CD4-positive, alpha-beta T cell treated with Interferon gamma for 1 hour (primary cell): ENCODE measurements around the gene DPYD.

ENCODE experiments used
- DNase-seq: peaks from one replicate; pipeline ENCODE4 v3.0.0-alpha.2; 2020

The DPYD gene

GRCh38 chr1:97120806-97121205, 800.0 kb downstream of the DPYD start:
- DNase-seq, result no peak

- no peak for DNase-seq
These were observed 801.3 kb downstream of the DPYD start for GRCh38 chr1:97119260-97120158.

DNA sequence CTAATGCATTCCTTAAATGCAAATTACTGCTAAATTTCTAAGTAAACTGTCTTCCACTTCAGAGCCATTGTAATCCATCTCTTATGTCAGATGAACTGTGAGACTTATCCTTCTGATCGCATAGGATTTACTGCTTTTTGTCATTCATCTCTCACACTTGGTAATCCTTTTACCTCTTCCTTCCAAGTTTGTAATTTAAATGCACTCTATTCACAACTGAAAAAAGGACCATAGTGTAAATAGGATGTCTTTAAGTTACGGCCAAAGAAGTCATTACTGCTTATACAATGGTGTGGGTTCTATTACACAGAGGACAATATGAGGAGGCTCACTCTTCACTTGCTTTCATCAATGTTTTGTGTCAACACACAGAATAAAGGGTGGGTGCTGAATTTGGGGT, 806.0 kb downstream of the DPYD start:
- no peak for DNase-seq

GRCh38 chr1:97112442-97112841, 808.4 kb downstream of the DPYD start:
- DNase-seq, result no peak

DNA sequence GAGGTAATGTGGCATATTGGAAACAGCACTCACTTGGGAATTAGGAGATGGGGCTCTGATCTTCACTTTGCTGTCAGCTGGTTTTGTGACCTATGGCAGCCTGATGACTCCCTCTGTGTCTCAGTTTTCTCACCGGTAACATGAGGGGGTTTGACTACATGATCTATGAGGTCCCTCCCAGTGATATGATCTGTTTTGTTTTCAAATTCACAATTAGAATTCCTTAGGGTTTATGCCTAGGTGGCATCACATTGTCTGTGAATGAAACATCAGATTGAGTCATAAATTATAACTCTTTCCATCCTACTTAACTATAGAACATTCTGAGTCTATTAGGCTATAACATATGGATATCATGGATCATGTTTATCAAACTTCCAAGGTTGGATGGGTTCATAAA, 812.7 kb downstream of the DPYD start:
- DNase-seq, result no peak

GRCh38 chr1:97105531-97105930, 815.3 kb downstream of the DPYD start:
- DNase-seq, result no peak

GRCh38 chr1:97101509-97101908, 819.3 kb downstream of the DPYD start:
- no peak for DNase-seq

DNA sequence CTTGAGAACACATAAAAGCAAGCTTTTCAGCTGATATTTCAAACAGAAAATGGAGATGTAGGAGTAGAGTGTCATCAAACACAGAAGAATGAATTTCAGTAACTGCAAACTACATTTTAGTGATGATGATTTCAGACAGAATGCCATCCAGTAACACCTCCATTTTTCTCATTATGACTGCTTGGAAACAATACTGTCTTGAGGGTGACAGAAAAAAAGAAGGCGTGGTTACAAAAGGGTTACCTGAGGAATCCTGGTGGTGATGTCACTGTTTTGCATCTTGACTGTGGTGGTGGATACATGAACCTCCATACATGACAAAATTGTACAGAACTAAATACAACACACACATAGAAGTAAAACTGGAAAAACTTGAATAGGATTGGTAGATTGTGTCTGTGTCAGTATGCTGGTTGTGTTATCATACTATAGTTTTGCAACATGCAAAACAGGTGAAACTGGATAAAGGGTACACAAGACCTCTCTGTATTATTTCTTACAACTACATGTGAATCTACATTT, 823.4 kb downstream of the DPYD start:
- no peak for DNase-seq

DNA sequence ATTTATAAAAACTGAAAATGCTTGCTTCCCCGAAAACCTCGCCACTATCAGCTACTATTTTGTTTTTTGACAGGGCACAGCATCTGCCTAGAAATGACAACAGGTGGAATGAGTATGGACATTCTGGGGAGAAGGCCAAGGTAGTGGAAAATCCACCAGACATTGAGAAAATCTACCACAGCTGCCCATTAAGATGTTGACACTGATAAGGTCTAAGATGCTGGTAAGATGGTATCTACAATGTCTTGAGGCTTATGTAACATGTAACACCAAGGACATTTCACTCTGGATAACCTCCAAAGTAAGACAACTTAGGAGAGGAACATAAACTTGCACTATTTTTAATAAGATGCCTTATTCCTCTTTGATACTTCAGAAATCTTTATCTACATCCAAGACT, 825.1 kb downstream of the DPYD start:
- DNase-seq, result no peak

DNA sequence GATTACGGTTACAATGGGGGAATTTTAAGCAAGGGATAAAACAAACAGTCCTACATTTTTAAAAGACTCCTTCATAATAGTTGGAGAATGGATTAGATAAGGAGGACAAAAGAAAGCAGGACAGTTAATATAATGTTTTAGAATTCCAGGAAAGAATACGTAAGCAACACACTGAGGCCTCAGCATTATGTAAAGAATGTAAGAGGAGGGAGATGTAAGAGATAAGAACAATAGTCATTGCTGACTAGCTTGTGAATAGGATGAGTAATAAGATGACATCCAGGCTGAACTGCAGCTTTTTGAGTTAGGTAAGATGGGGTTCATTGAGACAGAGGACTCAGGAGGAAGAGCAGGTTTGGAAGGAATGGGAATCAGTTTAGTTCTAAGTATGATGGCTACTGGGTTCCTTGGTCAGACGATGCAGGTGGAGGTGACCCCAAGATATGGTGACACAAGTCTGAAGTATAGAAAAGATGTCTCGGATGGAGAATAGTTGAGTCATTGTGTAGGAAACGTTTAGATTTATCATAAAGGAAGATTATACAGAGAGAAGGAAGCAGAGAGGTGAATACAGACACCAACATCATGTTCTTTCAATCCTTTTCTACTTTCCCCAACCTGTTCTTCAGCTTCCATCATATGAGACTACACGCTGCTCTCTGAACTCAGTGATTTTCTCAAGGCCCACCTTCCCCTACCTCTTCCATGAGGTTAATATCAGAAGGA, 826.4 kb downstream of the DPYD start:
- DNase-seq, result no peak

DNA sequence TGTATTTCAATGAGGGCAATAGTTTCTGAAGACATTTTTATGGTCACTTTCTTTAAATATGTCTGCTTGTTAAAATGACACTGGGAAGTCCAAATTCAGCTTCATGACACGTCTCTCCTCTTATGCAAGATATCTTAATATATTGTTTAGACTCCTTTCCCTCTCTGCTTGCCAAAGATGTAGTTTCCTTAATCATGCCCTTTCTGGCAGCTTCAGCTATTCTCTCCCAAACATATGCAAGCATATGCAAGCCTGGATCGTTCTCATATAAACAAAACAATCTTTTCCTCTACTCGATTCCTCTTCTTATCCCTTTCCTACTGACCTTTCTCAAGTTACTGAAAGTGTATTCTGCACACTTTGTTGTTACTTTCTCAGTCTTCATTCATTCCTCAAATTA, 827.1 kb downstream of the DPYD start:
- DNase-seq, result no peak

GRCh38 chr1:97092824-97093223, 828.0 kb downstream of the DPYD start:
- no peak for DNase-seq

- DNase-seq, result no peak
These were observed 829.2 kb downstream of the DPYD start for GRCh38 chr1:97091679-97092078.

GRCh38 chr1:97091263-97091662, 829.6 kb downstream of the DPYD start:
- no peak for DNase-seq

GRCh38 chr1:97090725-97091124, 830.1 kb downstream of the DPYD start:
- DNase-seq, result no peak

DNA sequence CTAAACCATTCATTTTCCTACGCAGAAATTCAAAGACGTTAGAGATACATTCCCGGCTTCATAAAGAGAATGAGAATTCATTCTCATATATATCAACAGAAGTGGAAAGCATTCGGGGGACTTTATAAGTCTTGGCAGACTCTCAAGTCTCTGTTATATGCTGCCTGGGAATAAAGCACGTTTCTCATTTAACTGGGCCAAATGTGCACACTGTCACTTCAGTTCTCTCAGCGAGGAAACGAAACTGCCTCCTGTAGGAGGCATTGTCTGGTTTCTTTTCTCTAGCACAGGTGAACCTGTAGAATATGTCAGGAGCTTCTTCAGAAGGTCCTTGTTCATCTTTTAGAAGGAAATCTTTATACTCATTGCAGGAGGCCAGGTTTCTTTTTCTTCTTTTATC, 831.7 kb downstream of the DPYD start:
- DNase-seq, result no peak

DNA sequence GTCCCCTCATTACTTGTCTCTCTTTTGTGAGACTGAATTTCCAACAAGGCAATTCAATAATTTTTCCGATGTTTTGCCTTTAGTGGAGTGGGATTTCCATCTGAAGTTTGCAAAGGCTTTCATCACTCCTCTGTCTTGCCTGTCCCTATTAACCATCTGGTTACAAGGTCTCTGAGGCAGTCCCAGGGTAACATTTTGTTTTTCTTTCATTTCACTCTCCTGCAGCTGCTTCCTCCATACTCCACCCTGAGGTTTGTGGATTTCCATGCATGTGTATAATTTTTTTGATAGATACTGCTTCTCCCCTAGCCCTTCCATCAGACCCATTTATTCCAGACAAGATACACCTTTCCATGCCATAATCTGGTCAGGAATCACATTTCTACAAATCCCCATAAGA, 832.4 kb downstream of the DPYD start:
- no peak for DNase-seq

DNA sequence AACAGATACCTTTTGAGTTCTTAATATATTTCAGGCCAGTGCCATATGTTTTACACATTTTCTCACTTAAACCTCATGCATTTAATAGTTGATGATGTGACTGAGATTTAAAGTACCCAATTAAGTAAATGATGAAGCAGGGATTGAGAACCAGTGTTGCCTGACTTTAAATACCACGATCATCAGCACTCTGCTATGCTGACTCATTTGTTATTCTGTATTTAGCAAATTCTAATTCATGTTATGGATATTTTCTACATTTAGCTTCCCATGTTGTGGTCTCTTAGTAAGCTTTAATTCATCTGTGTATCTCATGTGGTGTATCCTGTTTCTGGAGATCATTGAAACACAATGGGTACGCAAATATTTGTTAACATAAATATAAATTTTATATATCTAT, 836.3 kb downstream of the DPYD start:
- DNase-seq, result no peak

- no peak for DNase-seq
These were observed 838.5 kb downstream of the DPYD start for GRCh38 chr1:97082160-97082848.

DNA sequence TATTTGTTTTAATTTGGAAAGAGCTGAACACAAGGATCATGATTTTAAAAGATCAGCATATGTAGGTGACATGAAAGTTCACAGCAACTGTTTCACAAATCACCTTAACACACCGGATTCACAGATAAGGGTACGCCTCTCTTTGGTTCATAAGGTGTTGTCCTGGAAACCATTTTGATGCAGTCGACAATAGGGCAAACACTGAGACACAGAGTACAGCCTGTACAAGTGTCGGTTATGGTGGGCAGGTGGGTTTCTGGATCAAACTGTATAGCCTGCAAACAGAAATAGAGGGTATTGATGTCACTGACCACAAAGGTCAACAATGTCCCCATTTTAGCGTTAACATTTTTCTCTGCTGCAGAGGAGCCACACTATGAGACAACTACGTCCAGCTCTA, 842.0 kb downstream of the DPYD start:
- no peak for DNase-seq

DNA sequence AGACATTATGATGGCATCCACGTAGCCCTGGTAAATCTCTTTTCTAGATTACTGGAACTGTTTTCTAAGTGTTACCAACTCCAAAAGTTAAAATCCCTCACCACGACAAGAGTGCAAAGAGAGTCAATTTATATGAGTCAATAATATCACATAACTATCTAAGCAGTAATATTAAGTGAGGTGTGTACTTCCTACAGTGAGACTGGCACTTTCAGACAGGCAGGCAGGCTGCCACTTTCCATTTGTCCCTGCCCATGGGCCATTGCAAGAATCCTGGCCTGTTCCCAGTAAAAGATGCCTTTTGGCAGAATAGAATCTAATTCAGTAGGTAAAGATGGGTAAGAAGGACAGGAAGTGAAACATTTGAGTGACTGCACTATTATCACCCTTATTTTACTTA, 843.6 kb downstream of the DPYD start:
- DNase-seq, result no peak

DNA sequence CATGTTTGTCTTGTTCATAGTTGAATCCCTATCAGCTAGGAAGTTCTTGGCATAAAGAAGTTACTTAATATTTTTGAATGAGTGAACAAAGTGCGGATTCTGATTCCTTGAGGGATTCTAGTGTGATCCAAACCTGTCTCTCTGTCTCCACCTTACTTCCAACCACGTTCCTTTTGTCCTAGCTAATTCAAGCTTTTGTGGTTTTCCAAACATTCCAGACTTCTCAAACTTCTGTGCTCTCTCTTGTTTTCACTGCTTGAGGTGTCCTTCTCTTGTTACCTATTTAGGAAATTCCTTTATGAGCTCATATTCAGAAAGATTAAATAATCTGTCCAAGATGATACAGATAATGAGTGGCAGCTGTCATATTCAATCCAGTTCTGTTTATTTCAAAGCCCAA, 846.1 kb downstream of the DPYD start:
- no peak for DNase-seq

GRCh38 chr1:97073936-97074335, 846.9 kb downstream of the DPYD start:
- DNase-seq, result no peak

DNA sequence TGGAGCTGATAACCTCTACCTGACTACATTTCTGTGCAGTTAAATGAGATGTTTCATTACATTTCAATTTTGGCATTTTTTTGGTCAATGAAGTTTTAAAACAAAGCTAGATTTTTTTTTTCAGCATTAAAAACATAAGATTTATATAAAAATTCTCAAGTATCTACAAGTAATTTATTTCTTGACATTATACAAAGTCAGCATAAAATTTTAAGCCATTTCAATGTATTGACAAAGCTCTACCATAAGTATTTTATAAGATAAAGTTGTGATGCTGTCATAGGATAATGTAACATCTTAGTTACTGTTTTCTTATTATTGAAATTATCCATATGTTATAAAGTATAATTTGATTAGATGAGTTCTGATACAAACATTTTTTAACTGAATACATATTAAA, 847.7 kb downstream of the DPYD start:
- no peak for DNase-seq
